NCI-H2196 treated with DMSO at 0.1 percent for 48 hours (cell line): Measurements from ENCODE around the gene TLCD5.

Experiments used
- DNase-seq: peaks from one replicate; lab custom pipeline; 2025; ENCODE audit not compliant: unreplicated experiment; lab: John Stamatoyannopoulos, UW

Gene TLCD5

GRCh38 chr11:120378474-120378873, 53.4 kb downstream of the TLCD5 start:
- no peak for DNase-seq

GRCh38 chr11:120381401-120381800, 56.3 kb downstream of the TLCD5 start:
- no peak for DNase-seq
